Naive thymus-derived CD4-positive, alpha-beta T cell (primary cell): ENCODE measurements around the gene UMODL1. TPM values are rescaled to one million over a fixed set of nuclear protein-coding genes. Genes with fewer than 3 reads are reported as not detected.

ENCODE experiments used
- ATAC-seq: fragments of 150-1000 bp; cut with Tn5 transposase; 2 replicates; pipeline ENCODE4 v1.10.0; 2021; ENCODE audit warnings: mild to moderate bottlenecking, moderate library complexity
- CTCF ChIA-PET: fragments of 350-600 bp; sonication (Branson Sonifier 250); formaldehyde crosslinking; loops from one replicate; lab custom pipeline; 2021; ENCODE audit warnings: antibody characterized with exemption; lab: Charles Lee
- POLR2A ChIA-PET: fragments of 350-600 bp; sonication (Branson Sonifier 250); formaldehyde crosslinking; loops from one replicate; lab custom pipeline; 2021; ENCODE audit warnings: antibody characterized with exemption, inconsistent platforms; lab: Charles Lee
- DNase-seq, 9 donors: peaks; one replicate each; pipeline versions ENCODE4 v3.0.0 to v3.0.0-alpha.2; 2020 to 2022; ENCODE audit warnings: mixed read lengths in 1 of 9
- H3K27ac ChIP-seq: one replicate; pipeline ENCODE4 v1.7.0; 2013; ENCODE audit warnings: mild to moderate bottlenecking, low read depth, low read length, moderate library complexity
- H3K27me3 ChIP-seq, 2 donors: one replicate each; pipeline ENCODE4 v1.7.0; 2013; ENCODE audit warnings: low read length in 2 of 2, mild to moderate bottlenecking in 2 of 2, moderate library complexity in 2 of 2; ENCODE audit not compliant: control insufficient read depth in 2 of 2, insufficient read depth in 2 of 2
- H3K36me3 ChIP-seq, 3 experiments: 1 replicate in 2 of 3; 2 replicates in 1 of 3; pipeline ENCODE4 v1.7.0; 2013; ENCODE audit warnings: low read length in 3 of 3, mild to moderate bottlenecking in 3 of 3, moderate library complexity in 1 of 3; ENCODE audit not compliant: insufficient read depth in 3 of 3, control insufficient read depth in 2 of 3
- H3K4me1 ChIP-seq, 2 donors: one replicate each; pipeline ENCODE4 v1.7.0; 2013; ENCODE audit warnings: low read length in 2 of 2, mild to moderate bottlenecking in 2 of 2, moderate library complexity in 1 of 2; ENCODE audit not compliant: control insufficient read depth in 2 of 2, insufficient read depth in 2 of 2
- H3K4me3 ChIP-seq: 2 replicates; pipeline ENCODE4 v1.7.0; 2013; ENCODE audit warnings: mild to moderate bottlenecking, low read length
- H3K9me3 ChIP-seq, 3 experiments: 1 replicate in 2 of 3; 2 replicates in 1 of 3; pipeline ENCODE4 v1.7.0; 2013; ENCODE audit warnings: low read length in 3 of 3; ENCODE audit not compliant: control insufficient read depth in 2 of 3
- H3K27ac Mint-ChIP-seq, 9 donors: one replicate each; pipeline ENCODE4 v1.8.0; 2020 to 2022; ENCODE audit warnings: mixed read lengths in 9 of 9, mild to moderate bottlenecking in 8 of 9, moderate library complexity in 5 of 9, inconsistent platforms in 2 of 9
- H3K27me3 Mint-ChIP-seq, 5 donors: one replicate each; pipeline ENCODE4 v1.8.0; 2021 to 2022; ENCODE audit warnings: mixed read lengths in 5 of 5, mild to moderate bottlenecking in 1 of 5
- H3K36me3 Mint-ChIP-seq, 5 donors: one replicate each; pipeline ENCODE4 v1.8.0; 2020 to 2022; ENCODE audit warnings: mixed read lengths in 5 of 5, mild to moderate bottlenecking in 3 of 5, inconsistent platforms in 1 of 5
- H3K4me1 Mint-ChIP-seq, 7 donors: one replicate each; pipeline ENCODE4 v1.8.0; 2020 to 2022; ENCODE audit warnings: mixed read lengths in 7 of 7, mild to moderate bottlenecking in 3 of 7, inconsistent platforms in 1 of 7
- H3K4me3 Mint-ChIP-seq, 10 donors: one replicate each; pipeline ENCODE4 v1.8.0; 2020 to 2022; ENCODE audit warnings: mild to moderate bottlenecking in 10 of 10, mixed read lengths in 10 of 10, moderate library complexity in 6 of 10, inconsistent platforms in 2 of 10
- H3K9me3 Mint-ChIP-seq, 11 donors: one replicate each; pipeline ENCODE4 v1.8.0; 2020 to 2022; ENCODE audit warnings: mixed read lengths in 11 of 11, mild to moderate bottlenecking in 4 of 11, inconsistent platforms in 1 of 11, moderate library complexity in 1 of 11
- intact Hi-C, 2 donors: fragments of 100-400 bp; cut with micrococcal nuclease; formaldehyde crosslinking; loops; one replicate each; pipeline ENCODE4 v1.15.1; 2023
- polyA plus RNA-seq, 2 donors: library from polyadenylated mRNA; unstranded; fragments of 300-500 nt; fragmentation: Illumina TruSeq; gene quantifications; one replicate each; pipeline ENCODE4 v1.2.3, GENCODE V29; 2021
- total RNA-seq, 6 experiments: library from RNA in 5 of 6; stranded (reverse) in 5 of 6; gene quantifications; 1 replicate in 5 of 6; 2 replicates in 1 of 6; pipeline ENCODE4 v1.2.3 and lab custom pipeline; 2021 to 2026

UMODL1 gene, protein sequence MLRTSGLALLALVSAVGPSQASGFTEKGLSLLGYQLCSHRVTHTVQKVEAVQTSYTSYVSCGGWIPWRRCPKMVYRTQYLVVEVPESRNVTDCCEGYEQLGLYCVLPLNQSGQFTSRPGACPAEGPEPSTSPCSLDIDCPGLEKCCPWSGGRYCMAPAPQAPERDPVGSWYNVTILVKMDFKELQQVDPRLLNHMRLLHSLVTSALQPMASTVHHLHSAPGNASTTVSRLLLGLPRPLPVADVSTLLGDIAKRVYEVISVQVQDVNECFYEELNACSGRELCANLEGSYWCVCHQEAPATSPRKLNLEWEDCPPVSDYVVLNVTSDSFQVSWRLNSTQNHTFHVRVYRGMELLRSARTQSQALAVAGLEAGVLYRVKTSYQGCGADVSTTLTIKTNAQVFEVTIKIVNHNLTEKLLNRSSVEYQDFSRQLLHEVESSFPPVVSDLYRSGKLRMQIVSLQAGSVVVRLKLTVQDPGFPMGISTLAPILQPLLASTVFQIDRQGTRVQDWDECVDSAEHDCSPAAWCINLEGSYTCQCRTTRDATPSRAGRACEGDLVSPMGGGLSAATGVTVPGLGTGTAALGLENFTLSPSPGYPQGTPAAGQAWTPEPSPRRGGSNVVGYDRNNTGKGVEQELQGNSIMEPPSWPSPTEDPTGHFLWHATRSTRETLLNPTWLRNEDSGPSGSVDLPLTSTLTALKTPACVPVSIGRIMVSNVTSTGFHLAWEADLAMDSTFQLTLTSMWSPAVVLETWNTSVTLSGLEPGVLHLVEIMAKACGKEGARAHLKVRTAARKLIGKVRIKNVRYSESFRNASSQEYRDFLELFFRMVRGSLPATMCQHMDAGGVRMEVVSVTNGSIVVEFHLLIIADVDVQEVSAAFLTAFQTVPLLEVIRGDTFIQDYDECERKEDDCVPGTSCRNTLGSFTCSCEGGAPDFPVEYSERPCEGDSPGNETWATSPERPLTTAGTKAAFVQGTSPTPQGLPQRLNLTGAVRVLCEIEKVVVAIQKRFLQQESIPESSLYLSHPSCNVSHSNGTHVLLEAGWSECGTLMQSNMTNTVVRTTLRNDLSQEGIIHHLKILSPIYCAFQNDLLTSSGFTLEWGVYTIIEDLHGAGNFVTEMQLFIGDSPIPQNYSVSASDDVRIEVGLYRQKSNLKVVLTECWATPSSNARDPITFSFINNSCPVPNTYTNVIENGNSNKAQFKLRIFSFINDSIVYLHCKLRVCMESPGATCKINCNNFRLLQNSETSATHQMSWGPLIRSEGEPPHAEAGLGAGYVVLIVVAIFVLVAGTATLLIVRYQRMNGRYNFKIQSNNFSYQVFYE
- total RNA-seq (1 to 10 TPM in 2 of 5 experiments, under 1 TPM in 2, not detected in 1; 0.34 to 1.7 (median 1.1) TPM), polyA plus RNA-seq (under 1 TPM; 0.11 to 0.14 TPM), total RNA-seq (lab: John Stamatoyannopoulos, UW) (4.3 reads per million, percentile 22 among the genes with 10 or more reads in this experiment)

DNA sequence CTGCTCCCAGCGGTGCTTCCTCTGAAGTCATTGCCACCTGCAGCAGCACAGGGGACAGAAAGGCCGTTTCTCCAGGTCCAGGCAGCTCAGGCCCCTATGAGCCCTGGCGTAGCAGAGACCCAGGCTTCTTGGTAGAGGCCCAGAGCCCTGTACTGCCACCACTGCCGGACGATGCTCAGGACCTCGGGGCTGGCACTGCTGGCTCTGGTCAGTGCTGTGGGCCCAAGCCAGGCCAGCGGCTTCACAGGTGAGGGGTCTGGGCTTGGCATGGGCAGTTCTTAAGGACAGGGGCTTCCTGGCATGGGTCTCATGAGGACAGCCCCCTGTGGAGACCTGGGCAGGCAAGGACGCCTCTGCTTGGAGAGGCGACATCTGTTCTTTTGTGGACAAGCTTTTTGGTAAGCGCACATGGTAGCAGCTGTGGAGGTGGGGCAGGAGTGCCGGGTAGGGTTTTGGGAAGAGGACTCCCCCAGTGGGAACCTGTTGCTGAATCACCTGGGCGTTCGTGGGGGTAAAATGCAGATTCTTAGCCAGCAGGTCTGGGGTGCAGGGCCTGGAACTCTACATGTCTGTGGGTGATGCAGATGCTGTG lies at the start of gene UMODL1:
TSS of gene UMODL1 (plus strand) at position 172 of the 592 bp plus-strand sequence. CDS start at position 172, 0 bp downstream.
- Mint-ChIP-seq H3K4me1 (peaks cover 1 to 26% (median 15%) of the 10 kb centered on the region in 7 donors), H3K4me3 (no peak within 1 kb of the TSS), H3K27me3 (peaks cover 0 to 15% (median 0%) of the 10 kb centered on the region in 5 donors), H3K9me3 (no peaks in the 10 kb centered on the region), H3K27ac (peak within 1 kb of the TSS in 2 of 9 donors; percentile 11 to 17), H3K36me3 (no peaks in the 10 kb centered on the region)
- no peaks in the 10 kb centered on the region for H3K9me3 ChIP-seq
- no peak within 1 kb of the TSS for H3K27ac ChIP-seq
- ATAC-seq, result no peak
- H3K4me3 ChIP-seq, result no peak within 1 kb of the TSS
- POLR2A ChIA-PET, result interaction anchor here (2.7 kb wide), 1 partner anchor 8 kb away, joined by 12 read pairs; no protein-coding TSS in a partner anchor
- no peaks in the 10 kb centered on the region for H3K36me3 ChIP-seq
- H3K4me1 ChIP-seq, result no peaks in the 10 kb centered on the region
- H3K27me3 ChIP-seq, result no peaks in the 10 kb centered on the region
- intact Hi-C loops, result no loop called here
- DNase-seq, result no peak
- CTCF ChIA-PET, result no interaction called here

DNA sequence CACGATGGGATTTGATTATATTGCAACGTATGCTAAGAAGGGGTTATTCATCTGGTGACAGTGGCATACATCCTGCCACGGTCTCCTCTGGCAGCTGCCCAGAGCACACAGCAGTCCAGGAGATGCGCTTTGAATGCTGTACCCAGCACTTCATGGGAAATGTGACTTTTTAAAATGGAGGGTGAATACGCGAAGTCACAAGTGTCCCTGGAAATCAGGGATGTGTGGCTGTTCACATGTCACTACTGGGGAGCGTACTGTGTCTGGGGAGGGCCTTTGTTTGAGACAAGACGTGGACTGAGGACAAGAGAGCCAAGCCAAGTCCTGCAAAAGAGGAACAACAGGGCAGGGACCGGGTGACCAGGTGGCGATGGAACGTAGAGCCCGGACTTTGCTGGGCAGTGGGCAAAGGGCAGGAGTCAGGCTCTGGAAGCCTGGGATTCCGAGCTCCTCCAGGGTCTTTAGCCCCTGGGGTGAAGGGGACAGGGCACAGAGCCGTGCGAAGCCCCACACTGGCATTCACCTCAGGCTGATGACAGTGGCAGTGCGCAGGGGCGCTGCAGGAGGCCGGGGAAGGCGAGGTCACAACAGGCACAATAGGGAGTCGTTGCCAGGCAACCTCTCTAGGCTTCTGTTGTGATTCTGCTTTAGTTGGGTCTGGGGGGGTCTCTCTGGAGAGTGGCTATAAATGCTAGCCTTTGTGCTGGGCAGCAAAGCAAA lies 49.6 kb upstream of the UMODL1 start:
- intact Hi-C loops, result no loop called here
- Histone ChIP-seq H3K9me3 (no peaks in the 10 kb centered on the region), H3K27ac (no peak overlapping the region), H3K27me3 (no peaks in the 10 kb centered on the region), H3K4me1 (no peaks in the 10 kb centered on the region), H3K36me3 (no peaks in the 10 kb centered on the region), H3K4me3 (no peak overlapping the region)
- no peaks in the 10 kb centered on the region for H3K9me3 Mint-ChIP-seq
- H3K27ac Mint-ChIP-seq, result peak overlapping the region in 1 of 9 donors; percentile 30
- H3K4me1 Mint-ChIP-seq, result peaks cover 0 to 8% (median 0%) of the 10 kb centered on the region in 7 donors
- H3K36me3 Mint-ChIP-seq, result no peaks in the 10 kb centered on the region
- no peak for DNase-seq
- POLR2A ChIA-PET, result no interaction called here
- peaks cover 0 to 11% (median 0%) of the 10 kb centered on the region in 5 donors for H3K27me3 Mint-ChIP-seq
- ATAC-seq, result no peak
- no peak overlapping the region for H3K4me3 Mint-ChIP-seq
- CTCF ChIA-PET, result no interaction called here

DNA sequence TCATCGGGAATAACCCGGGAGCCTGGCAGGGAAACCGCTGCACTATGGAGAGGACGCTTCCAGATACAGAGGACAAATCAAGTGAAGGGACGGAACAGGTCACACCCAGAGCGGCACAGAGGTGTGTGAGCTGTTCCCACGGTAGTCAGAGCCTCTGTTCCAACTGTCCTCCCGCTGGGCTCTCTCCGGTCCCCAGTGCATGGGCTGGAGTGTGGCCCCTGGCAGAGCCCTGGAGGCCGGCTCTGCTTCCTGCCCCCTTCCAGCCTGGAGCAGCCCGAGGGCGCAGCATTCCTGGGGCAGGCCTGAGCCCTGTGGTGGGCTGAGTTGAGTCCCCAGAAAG lies 49.1 kb upstream of the UMODL1 start:
- Mint-ChIP-seq H3K4me1 (peaks cover 0 to 10% (median 0%) of the 10 kb centered on the region in 7 donors), H3K4me3 (no peak overlapping the region), H3K9me3 (no peaks in the 10 kb centered on the region), H3K27ac (no peak overlapping the region), H3K36me3 (no peaks in the 10 kb centered on the region), H3K27me3 (peaks cover 0 to 11% (median 0%) of the 10 kb centered on the region in 5 donors)
- DNase-seq (no peak), ATAC-seq (no peak)
- no peaks in the 10 kb centered on the region for H3K36me3 ChIP-seq
- no peaks in the 10 kb centered on the region for H3K9me3 ChIP-seq
- CTCF ChIA-PET, result no interaction called here
- no peak overlapping the region for H3K27ac ChIP-seq
- no peak overlapping the region for H3K4me3 ChIP-seq
- no peaks in the 10 kb centered on the region for H3K4me1 ChIP-seq
- H3K27me3 ChIP-seq, result no peaks in the 10 kb centered on the region
- intact Hi-C loops, result no loop called here
- POLR2A ChIA-PET, result no interaction called here

DNA sequence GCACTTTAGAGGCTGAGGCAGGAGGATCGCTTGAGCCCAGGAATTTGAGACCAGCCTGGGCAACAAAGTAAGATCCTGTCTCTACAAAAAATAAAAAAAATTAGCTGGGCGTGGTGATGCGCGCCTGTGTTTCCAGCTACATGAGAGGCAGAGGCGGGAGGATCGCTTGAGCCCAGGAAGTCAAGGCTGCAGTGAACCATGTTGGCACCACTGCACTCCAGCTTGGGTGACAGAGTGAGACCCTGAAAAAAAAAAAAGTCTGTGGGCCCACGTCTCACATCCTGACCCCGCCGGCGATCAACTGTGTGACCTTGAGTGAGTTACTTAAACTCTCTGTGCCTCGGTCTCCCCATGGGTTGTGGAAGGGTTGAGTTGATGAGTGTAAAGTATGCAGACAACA lies 48.2 kb upstream of the UMODL1 start:
- H3K27me3 Mint-ChIP-seq, result peaks cover 0 to 11% (median 0%) of the 10 kb centered on the region in 5 donors
- Histone ChIP-seq H3K27ac (no peak overlapping the region), H3K4me3 (no peak overlapping the region), H3K27me3 (no peaks in the 10 kb centered on the region), H3K36me3 (no peaks in the 10 kb centered on the region), H3K9me3 (no peaks in the 10 kb centered on the region), H3K4me1 (no peaks in the 10 kb centered on the region)
- no peak overlapping the region for H3K4me3 Mint-ChIP-seq
- ATAC-seq (no peak), DNase-seq (no peak)
- H3K4me1 Mint-ChIP-seq, result peaks cover 0 to 12% (median 0%) of the 10 kb centered on the region in 7 donors
- POLR2A ChIA-PET, result no interaction called here
- CTCF ChIA-PET, result no interaction called here
- H3K36me3 Mint-ChIP-seq, result no peaks in the 10 kb centered on the region
- H3K9me3 Mint-ChIP-seq, result no peaks in the 10 kb centered on the region
- no peak overlapping the region for H3K27ac Mint-ChIP-seq
- intact Hi-C loops, result no loop called here

DNA sequence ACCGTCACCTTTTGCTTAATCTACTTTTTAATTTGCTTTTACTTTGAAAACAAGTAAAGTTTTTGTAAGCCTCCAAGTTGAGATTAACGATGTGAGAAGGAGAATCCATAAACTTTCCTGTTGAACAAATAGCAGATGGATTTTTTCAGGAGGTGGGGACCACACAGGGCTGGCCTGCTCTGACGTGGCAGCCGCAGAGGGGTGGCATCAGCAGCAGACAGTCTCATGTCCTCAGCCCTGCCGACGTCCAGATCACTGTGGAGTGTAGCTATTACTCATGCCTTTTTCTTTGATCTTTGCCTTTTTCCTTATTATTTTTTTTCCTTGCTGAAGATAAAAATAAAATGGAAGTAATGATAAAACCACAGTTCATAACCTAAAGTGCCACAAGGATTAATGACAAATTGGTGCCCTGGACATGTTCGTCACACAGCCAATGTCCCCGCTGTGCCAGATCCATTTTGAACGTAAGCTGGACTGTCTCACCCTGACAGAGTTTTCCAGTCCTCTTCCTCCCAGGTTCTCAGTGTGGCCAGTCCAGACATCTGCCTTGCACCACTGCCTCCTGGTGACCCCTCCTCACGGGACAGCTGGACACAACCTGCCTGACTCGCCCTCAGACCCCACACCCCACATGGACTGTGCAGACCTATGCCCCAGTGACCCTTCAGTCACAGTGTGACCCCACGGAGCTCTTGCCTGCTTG lies 45.6 kb upstream of the UMODL1 start:
- ChIA-PET CTCF (no interaction called here), POLR2A (interaction anchor here (1.0 kb wide), 1 partner anchor 13 kb away, joined by 3 read pairs; no protein-coding TSS in a partner anchor)
- Mint-ChIP-seq H3K27me3 (peaks cover 0 to 6% (median 0%) of the 10 kb centered on the region in 5 donors), H3K36me3 (no peaks in the 10 kb centered on the region), H3K9me3 (no peaks in the 10 kb centered on the region), H3K4me1 (peaks cover 0 to 9% (median 0%) of the 10 kb centered on the region in 7 donors), H3K27ac (peak overlapping the region in 3 of 9 donors; percentile 50 to 75 (median 68)), H3K4me3 (no peak overlapping the region)
- H3K36me3 ChIP-seq, result no peaks in the 10 kb centered on the region
- ATAC-seq (no peak), DNase-seq (no peak)
- no peaks in the 10 kb centered on the region for H3K9me3 ChIP-seq
- no peaks in the 10 kb centered on the region for H3K4me1 ChIP-seq
- H3K27ac ChIP-seq, result no peak overlapping the region
- H3K27me3 ChIP-seq, result no peaks in the 10 kb centered on the region
- intact Hi-C loops, result no loop called here
- H3K4me3 ChIP-seq, result no peak overlapping the region
